ENCODE measurements around the gene KRTAP23-1. TPM values are rescaled to one million over a fixed set of nuclear protein-coding genes. Genes with fewer than 3 reads are reported as not detected.

KRTAP23-1 gene
- total and polyA plus RNA-seq, 2 donors (not counting 1 experiment from before 2014, with no cell fraction given), result not detected

- ChIA-PET CTCF (no interaction called here), POLR2A (no interaction called here)
- H3K4me3 Mint-ChIP-seq, result no peak overlapping the region
- Histone ChIP-seq H4K20me1 (ENCODE audit: control insufficient read depth, insufficient read depth, low read length, poor library complexity, severe bottlenecking) (no peaks in the 10 kb centered on the region), H3K79me2 (ENCODE audit: control insufficient read depth, insufficient read depth, low read length) (no peaks in the 10 kb centered on the region), H3K4me3 (ENCODE audit: control extremely low read depth in 1 of 5, extremely low read depth in 1 of 5, insufficient read depth in 1 of 5, low read depth in 2 of 5, low read length in 4 of 5) (no peak overlapping the region), H3K27me3 (replicated peaks in 1 of 4; ENCODE audit: control extremely low read depth in 1 of 4, control insufficient read depth in 3 of 4, insufficient read depth in 4 of 4, low read length in 3 of 4) (no peaks in the 10 kb centered on the region), H3K36me3 (replicated peaks in 1 of 2; ENCODE audit: control extremely low read depth in 1 of 2, control insufficient read depth in 1 of 2, extremely low read depth in 1 of 2, insufficient read depth in 2 of 2, low read length in 1 of 2) (no peaks in the 10 kb centered on the region), H2AFZ (ENCODE audit: insufficient read depth, low read depth, low read length, poor library complexity, severe bottlenecking) (no peak overlapping the region), H3K9ac (ENCODE audit: low read length) (no peak overlapping the region), H3K9me3 (ENCODE audit: control extremely low read depth in 1 of 3, control insufficient read depth in 2 of 3, insufficient read depth in 1 of 3, low read length in 2 of 3) (peaks cover 0 to 11% (median 0%) of the 10 kb centered on the region in 3 donors), H3K27ac (ENCODE audit: low read length in 2 of 2) (no peak overlapping the region), H3K4me2 (replicated peaks; ENCODE audit: low read depth, low read length, poor library complexity, severe bottlenecking) (no peak overlapping the region), H3K4me1 (ENCODE audit: control insufficient read depth in 2 of 2, insufficient read depth in 2 of 2, low read length in 2 of 2) (no peaks in the 10 kb centered on the region)
- H3K27ac Mint-ChIP-seq, result no peak overlapping the region
- H3K27me3 Mint-ChIP-seq, result no peaks in the 10 kb centered on the region
- no peaks in the 10 kb centered on the region for H3K4me1 Mint-ChIP-seq
- no peak for DNase-seq
- H3K9me3 Mint-ChIP-seq (ENCODE audit: insufficient read depth), result peaks cover 15% of the 10 kb centered on the region
- ATAC-seq (ENCODE audit: low read depth), result no peak
- TF ChIP-seq EZH2 (IDR thresholded peaks at IDR 0.05; ENCODE audit: borderline replicate concordance, insufficient read depth, low read depth, low read length, poor library complexity, severe bottlenecking), result no peak
- no peak for TF ChIP-seq CTCF (IDR thresholded peaks at IDR 0.05)
- intact Hi-C loops (cut with micrococcal nuclease), result no loop called here
Measured at GRCh38 chr21:30326390-30326789, 22.0 kb downstream of the KRTAP23-1 start.

- no peak for TF ChIP-seq CTCF (IDR thresholded peaks at IDR 0.05)
- no peak for TF ChIP-seq EZH2 (IDR thresholded peaks at IDR 0.05; ENCODE audit: borderline replicate concordance, insufficient read depth, low read depth, low read length, poor library complexity, severe bottlenecking)
- DNase-seq (no peak), ATAC-seq (ENCODE audit: low read depth) (no peak)
- Histone ChIP-seq H3K36me3 (replicated peaks in 1 of 2; ENCODE audit: control extremely low read depth in 1 of 2, control insufficient read depth in 1 of 2, extremely low read depth in 1 of 2, insufficient read depth in 2 of 2, low read length in 1 of 2) (no peaks in the 10 kb centered on the region), H3K79me2 (ENCODE audit: control insufficient read depth, insufficient read depth, low read length) (no peaks in the 10 kb centered on the region), H3K27me3 (replicated peaks in 1 of 4; ENCODE audit: control extremely low read depth in 1 of 4, control insufficient read depth in 3 of 4, insufficient read depth in 4 of 4, low read length in 3 of 4) (no peaks in the 10 kb centered on the region), H3K4me1 (ENCODE audit: control insufficient read depth in 2 of 2, insufficient read depth in 2 of 2, low read length in 2 of 2) (no peaks in the 10 kb centered on the region), H3K9me3 (ENCODE audit: control extremely low read depth in 1 of 3, control insufficient read depth in 2 of 3, insufficient read depth in 1 of 3, low read length in 2 of 3) (peaks cover 0 to 6% (median 0%) of the 10 kb centered on the region in 3 donors), H3K4me2 (replicated peaks; ENCODE audit: low read depth, low read length, poor library complexity, severe bottlenecking) (no peak within 1 kb of the TSS), H2AFZ (ENCODE audit: insufficient read depth, low read depth, low read length, poor library complexity, severe bottlenecking) (no peak within 1 kb of the TSS), H3K4me3 (ENCODE audit: control extremely low read depth in 1 of 5, extremely low read depth in 1 of 5, insufficient read depth in 1 of 5, low read depth in 2 of 5, low read length in 4 of 5) (no peak within 1 kb of the TSS), H4K20me1 (ENCODE audit: control insufficient read depth, insufficient read depth, low read length, poor library complexity, severe bottlenecking) (no peaks in the 10 kb centered on the region), H3K9ac (ENCODE audit: low read length) (no peak within 1 kb of the TSS), H3K27ac (ENCODE audit: low read length in 2 of 2) (no peak within 1 kb of the TSS)
- WGBS (ENCODE audit: insufficient coverage), result 100% methylated on average over 1 of the region's 2 CpGs
- intact Hi-C loops (cut with micrococcal nuclease), result no loop called here
- ChIA-PET POLR2A (no interaction called here), CTCF (no interaction called here)
- no peaks in the 10 kb centered on the region for H3K4me1 Mint-ChIP-seq
- no peak within 1 kb of the TSS for H3K27ac Mint-ChIP-seq
- peaks cover 8% of the 10 kb centered on the region for H3K9me3 Mint-ChIP-seq (ENCODE audit: insufficient read depth)
- no peaks in the 10 kb centered on the region for H3K27me3 Mint-ChIP-seq
- no peak within 1 kb of the TSS for H3K4me3 Mint-ChIP-seq
Measured at GRCh38 chr21:30320215-30320614, 28.2 kb downstream of the KRTAP23-1 start, which contains the start of gene KRTAP26-1. KRTAP26-1 (minus strand) TSS chr21:30320315; CDS start chr21:30320035, 280 bp downstream.

Data from B cell (primary cell).